HUES64 (cell line): Measurements from ENCODE around the gene CHSY1.

Experiments
- H3K27ac ChIP-seq: 2 replicates; pipeline ENCODE4 v1.7.0; 2013; ENCODE audit warnings: low read depth, low read length, inconsistent platforms
- H3K27me3 ChIP-seq: 2 replicates; pipeline ENCODE4 v1.6.1; 2013; ENCODE audit warnings: mild to moderate bottlenecking, low read length; ENCODE audit not compliant: insufficient read depth
- H3K36me3 ChIP-seq: 2 replicates; pipeline ENCODE4 v1.6.1; 2013; ENCODE audit warnings: mild to moderate bottlenecking, low read length; ENCODE audit not compliant: insufficient read depth
- H3K4me1 ChIP-seq: 2 replicates; pipeline ENCODE4 v1.6.1; 2013; ENCODE audit warnings: mild to moderate bottlenecking, low read length, moderate library complexity; ENCODE audit not compliant: insufficient read depth
- H3K4me3 ChIP-seq: 2 replicates; pipeline ENCODE4 v1.5.1; 2013; ENCODE audit warnings: mild to moderate bottlenecking, low read length, moderate library complexity
- H3K9ac ChIP-seq: 2 replicates; pipeline ENCODE4 v1.6.1; 2013; ENCODE audit warnings: mild to moderate bottlenecking, low read depth, low read length
- H3K9me3 ChIP-seq: 2 replicates; pipeline ENCODE4 v1.6.1; 2013; ENCODE audit warnings: low read depth, low read length; ENCODE audit not compliant: insufficient read depth
- WGBS: fragments of 150-250, 120-280 bp; methylation state at CpG from one replicate; pipeline ENCODE4 v1.1.7; 2013; ENCODE audit warnings: missing lambda C conversion rate; 5-methylcytosine and 5-hydroxymethylcytosine counted together

The CHSY1 gene

GRCh38 chr15:101153801-101154656 is 97.8 kb downstream of the CHSY1 start:
- 91% methylated on average over 16 of the region's 19 CpGs for WGBS
- no peaks in the 10 kb centered on the region for H3K27me3 ChIP-seq

GRCh38 chr15:101152914-101153313 is 98.9 kb downstream of the CHSY1 start:
- H3K9me3 ChIP-seq: no peaks in the 10 kb centered on the region
- H3K27me3 ChIP-seq: no peaks in the 10 kb centered on the region
- H3K27ac ChIP-seq: no peak overlapping the region
- H3K4me3 ChIP-seq: no peak overlapping the region
- no peaks in the 10 kb centered on the region for H3K4me1 ChIP-seq
- no peak overlapping the region for H3K9ac ChIP-seq
- no peaks in the 10 kb centered on the region for H3K36me3 ChIP-seq
- WGBS: 87% methylated on average over 10 of the region's 10 CpGs

More at GRCh38 chr15:101153801-101154656, 97.8 kb downstream of the CHSY1 start:
- H3K36me3 ChIP-seq: no peaks in the 10 kb centered on the region
- H3K9ac ChIP-seq: no peak overlapping the region
- no peaks in the 10 kb centered on the region for H3K9me3 ChIP-seq
- H3K27ac ChIP-seq: no peak overlapping the region
- H3K4me1 ChIP-seq: no peaks in the 10 kb centered on the region
- no peak overlapping the region for H3K4me3 ChIP-seq

- WGBS: 93% methylated on average over 8 of the region's 8 CpGs
- Histone ChIP-seq H3K27me3 (no peaks in the 10 kb centered on the region), H3K9ac (no peak overlapping the region), H3K27ac (no peak overlapping the region), H3K4me3 (no peak overlapping the region), H3K36me3 (no peaks in the 10 kb centered on the region), H3K4me1 (no peaks in the 10 kb centered on the region), H3K9me3 (no peaks in the 10 kb centered on the region)
Measured at GRCh38 chr15:101151288-101151687, 100.6 kb downstream of the CHSY1 start.

GRCh38 chr15:101150723-101151040 is 101.2 kb downstream of the CHSY1 start:
- H3K9me3 ChIP-seq: no peaks in the 10 kb centered on the region
- no peak overlapping the region for H3K4me3 ChIP-seq
- no peaks in the 10 kb centered on the region for H3K36me3 ChIP-seq
- H3K27ac ChIP-seq: no peak overlapping the region
- no peaks in the 10 kb centered on the region for H3K4me1 ChIP-seq
- no peak overlapping the region for H3K9ac ChIP-seq
- 96% methylated on average over 7 of the region's 7 CpGs for WGBS
- no peaks in the 10 kb centered on the region for H3K27me3 ChIP-seq

- WGBS: 94% methylated on average over 27 of the region's 27 CpGs
Measured at GRCh38 chr15:101149864-101150722, 101.8 kb downstream of the CHSY1 start.

GRCh38 chr15:101148881-101149664 is 102.8 kb downstream of the CHSY1 start:
- Histone ChIP-seq H3K4me3 (no peak overlapping the region), H3K4me1 (no peaks in the 10 kb centered on the region), H3K9ac (no peak overlapping the region), H3K27ac (no peak overlapping the region), H3K9me3 (no peaks in the 10 kb centered on the region), H3K36me3 (no peaks in the 10 kb centered on the region), H3K27me3 (no peaks in the 10 kb centered on the region)
- WGBS: 89% methylated on average over 13 of the region's 13 CpGs

More at GRCh38 chr15:101149864-101150722, 101.8 kb downstream of the CHSY1 start:
- no peak overlapping the region for H3K27ac ChIP-seq
- no peaks in the 10 kb centered on the region for H3K36me3 ChIP-seq
- no peak overlapping the region for H3K9ac ChIP-seq
- no peaks in the 10 kb centered on the region for H3K4me1 ChIP-seq
- H3K4me3 ChIP-seq: no peak overlapping the region
- no peaks in the 10 kb centered on the region for H3K27me3 ChIP-seq
- H3K9me3 ChIP-seq: no peaks in the 10 kb centered on the region

GRCh38 chr15:101148166-101148880 is 103.5 kb downstream of the CHSY1 start:
- Histone ChIP-seq H3K27me3 (no peaks in the 10 kb centered on the region), H3K27ac (no peak overlapping the region), H3K9me3 (no peaks in the 10 kb centered on the region), H3K36me3 (no peaks in the 10 kb centered on the region), H3K4me1 (no peaks in the 10 kb centered on the region), H3K4me3 (no peak overlapping the region), H3K9ac (no peak overlapping the region)
- WGBS: 96% methylated on average over 17 of the region's 17 CpGs

GRCh38 chr15:101147181-101147580 is 104.7 kb downstream of the CHSY1 start:
- Histone ChIP-seq H3K9me3 (no peaks in the 10 kb centered on the region), H3K9ac (no peak overlapping the region), H3K27ac (no peak overlapping the region), H3K36me3 (no peaks in the 10 kb centered on the region), H3K4me3 (no peak overlapping the region), H3K27me3 (no peaks in the 10 kb centered on the region), H3K4me1 (no peaks in the 10 kb centered on the region)
- 79% methylated on average over 5 of the region's 5 CpGs for WGBS

- no peak overlapping the region for H3K4me3 ChIP-seq
- no peaks in the 10 kb centered on the region for H3K27me3 ChIP-seq
- H3K9me3 ChIP-seq: no peaks in the 10 kb centered on the region
- no peak overlapping the region for H3K27ac ChIP-seq
- no peaks in the 10 kb centered on the region for H3K4me1 ChIP-seq
- no peaks in the 10 kb centered on the region for H3K36me3 ChIP-seq
- H3K9ac ChIP-seq: no peak overlapping the region
- WGBS: 93% methylated on average over 8 of the region's 8 CpGs
Measured at GRCh38 chr15:101146118-101146702, 105.6 kb downstream of the CHSY1 start.

GRCh38 chr15:101145362-101145761 is 106.5 kb downstream of the CHSY1 start:
- no peak overlapping the region for H3K4me3 ChIP-seq
- 100% methylated on average over 1 of the region's 4 CpGs for WGBS
- H3K27me3 ChIP-seq: no peaks in the 10 kb centered on the region
- no peaks in the 10 kb centered on the region for H3K4me1 ChIP-seq
- no peak overlapping the region for H3K9ac ChIP-seq
- no peak overlapping the region for H3K27ac ChIP-seq
- H3K9me3 ChIP-seq: no peaks in the 10 kb centered on the region
- no peaks in the 10 kb centered on the region for H3K36me3 ChIP-seq
